RPMI7951 (cell line): Measurements from ENCODE around the gene RNF157. TPM values are rescaled to one million over a fixed set of nuclear protein-coding genes. Genes with fewer than 3 reads are reported as not detected.
A peak's percentile ranks its signal among the peaks of the same experiment; 100 is the strongest.

Source experiments
- DNase-seq: peaks from one replicate; pipeline ENCODE4 v3.0.0-alpha.2; 2012; ENCODE audit warnings: low read depth
- total RNA-seq: library from RNA; depleted of rRNA; stranded (reverse); fragments of >200 nt; shearing (Covaris generic); gene quantifications from 2 replicates; pipeline ENCODE4 v1.2.3, GENCODE V29; 2014

The RNF157 gene
- total RNA-seq, 1 experiment from 2014 or later: 5.8 TPM

GRCh38 chr17:76157759-76158158, 82.5 kb downstream of the RNF157 start:
- no peak for DNase-seq

- DNase-seq: no peak
Observed at GRCh38 chr17:76156662-76156991, 83.7 kb downstream of the RNF157 start.

DNA sequence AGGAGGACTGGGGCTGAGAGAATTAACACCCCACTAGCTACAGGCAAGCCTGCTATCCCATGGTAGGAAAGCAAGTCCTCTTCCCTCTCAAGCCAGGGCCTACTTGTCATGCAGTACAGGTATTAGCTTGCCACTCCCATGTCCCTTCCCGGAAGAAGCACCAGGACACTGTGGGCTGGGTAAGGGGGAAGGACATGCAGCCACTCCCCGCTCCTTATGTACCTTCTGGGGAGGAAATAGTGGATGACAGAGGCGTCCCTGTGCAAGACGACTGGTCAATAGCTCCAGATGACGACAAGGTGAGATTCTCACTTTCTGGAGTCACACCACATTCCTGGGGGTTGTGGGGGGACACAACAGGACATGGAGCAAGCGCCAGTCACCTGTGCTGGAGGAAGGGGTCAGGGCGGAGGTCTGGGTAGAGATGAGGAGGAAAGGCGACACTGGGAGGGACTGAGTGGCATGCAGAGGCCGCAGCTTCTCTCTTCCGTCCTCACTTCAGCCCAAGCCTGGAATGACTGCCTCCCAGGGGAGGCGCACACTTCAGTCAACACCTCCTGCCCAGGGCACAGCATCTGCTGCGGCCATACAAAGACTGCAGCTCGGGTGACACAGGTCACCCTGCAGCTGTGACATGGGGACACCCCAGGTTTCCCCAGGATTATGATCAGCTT, 84.2 kb downstream of the RNF157 start:
- no peak for DNase-seq

DNA sequence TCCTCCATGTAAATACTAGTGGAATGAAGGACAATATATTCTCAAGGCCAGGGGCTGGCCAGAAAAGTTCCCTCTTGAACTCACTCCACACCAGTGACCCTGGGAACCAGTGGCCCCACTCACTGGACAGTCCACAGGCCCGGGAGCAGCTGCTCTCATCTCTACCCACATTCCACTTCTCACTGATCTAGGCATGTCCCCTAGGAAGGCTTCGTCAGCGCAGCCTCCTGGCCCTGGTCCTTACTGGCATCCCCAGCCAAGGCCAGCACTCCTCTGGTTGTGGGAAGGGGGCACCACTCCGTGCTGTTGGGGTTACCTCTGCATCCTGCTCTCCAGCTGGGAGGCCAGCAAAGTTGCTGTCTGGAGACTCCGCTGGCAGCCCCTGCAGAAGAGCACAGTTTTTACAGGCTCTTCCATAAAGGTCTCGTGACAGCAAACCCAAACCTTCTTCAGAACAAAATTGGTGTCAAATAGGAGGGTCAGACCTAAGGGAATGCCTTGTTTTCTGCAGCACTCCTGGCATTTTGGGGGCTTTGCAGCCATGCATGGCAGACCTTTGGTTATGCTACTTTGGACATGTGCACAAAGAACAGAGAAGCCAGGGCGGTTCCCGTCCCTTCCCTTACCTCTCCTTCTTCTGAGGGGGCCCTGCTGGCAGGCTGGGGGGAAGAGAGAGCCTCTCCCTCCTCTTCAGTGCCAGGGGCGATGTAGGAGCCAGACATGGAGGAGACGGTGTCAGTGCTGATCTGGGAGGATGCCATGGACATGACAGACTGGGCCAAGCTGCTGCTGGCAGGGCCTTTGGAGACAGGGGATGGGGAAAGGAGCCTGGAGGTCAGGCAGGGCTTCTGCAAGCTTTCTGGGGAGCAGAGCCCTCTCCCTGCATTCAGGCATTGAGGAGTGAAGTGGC, 85.1 kb downstream of the RNF157 start:
- no peak for DNase-seq

GRCh38 chr17:76154292-76154691, 86.0 kb downstream of the RNF157 start:
- no peak for DNase-seq

- DNase-seq: no peak
Observed at GRCh38 chr17:76153640-76154039, 86.7 kb downstream of the RNF157 start.

DNA sequence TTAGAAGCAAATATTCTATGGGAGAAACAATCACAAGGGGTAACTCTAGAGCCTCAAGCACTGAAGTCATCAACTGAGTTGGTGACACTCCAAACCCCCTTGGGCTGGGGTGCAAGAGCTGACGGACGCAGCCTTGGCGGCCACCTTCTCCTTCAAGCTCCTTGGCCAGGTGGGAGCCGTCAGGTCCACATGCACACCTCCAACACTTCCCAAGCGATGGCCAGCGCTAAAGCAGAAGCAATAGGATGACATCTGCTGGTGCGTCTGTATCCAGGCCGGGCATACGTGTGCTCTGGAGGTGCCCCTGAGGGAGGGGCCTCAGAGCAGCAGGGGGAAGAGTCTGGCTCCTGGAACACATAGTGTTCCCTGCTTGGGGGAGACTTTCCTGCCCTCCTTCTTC, 87.1 kb downstream of the RNF157 start:
- DNase-seq: no peak

DNA sequence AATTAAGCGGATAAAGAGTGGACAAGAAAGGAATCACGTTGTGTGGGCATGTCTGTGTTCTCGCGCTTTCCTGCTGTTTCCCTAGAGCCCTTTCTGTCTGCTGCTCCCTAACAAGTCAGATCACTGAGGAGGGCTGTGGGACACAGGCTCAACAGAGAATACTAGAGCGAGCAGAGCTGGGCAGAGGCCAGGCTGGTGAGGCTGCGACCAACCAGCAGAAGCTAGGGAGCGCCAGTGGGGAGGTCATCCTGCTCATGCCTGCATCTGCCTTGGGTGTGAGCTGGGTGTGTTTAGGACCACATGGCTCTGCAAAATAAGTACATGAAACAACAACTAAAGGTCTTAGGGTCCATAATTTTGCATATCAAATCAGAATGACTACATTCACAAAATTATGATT, 87.7 kb downstream of the RNF157 start:
- DNase-seq: no peak

- no peak for DNase-seq
Observed at GRCh38 chr17:76151896-76152454, 88.3 kb downstream of the RNF157 start.

GRCh38 chr17:76150712-76151622, 89.3 kb downstream of the RNF157 start:
- no peak for DNase-seq

DNA sequence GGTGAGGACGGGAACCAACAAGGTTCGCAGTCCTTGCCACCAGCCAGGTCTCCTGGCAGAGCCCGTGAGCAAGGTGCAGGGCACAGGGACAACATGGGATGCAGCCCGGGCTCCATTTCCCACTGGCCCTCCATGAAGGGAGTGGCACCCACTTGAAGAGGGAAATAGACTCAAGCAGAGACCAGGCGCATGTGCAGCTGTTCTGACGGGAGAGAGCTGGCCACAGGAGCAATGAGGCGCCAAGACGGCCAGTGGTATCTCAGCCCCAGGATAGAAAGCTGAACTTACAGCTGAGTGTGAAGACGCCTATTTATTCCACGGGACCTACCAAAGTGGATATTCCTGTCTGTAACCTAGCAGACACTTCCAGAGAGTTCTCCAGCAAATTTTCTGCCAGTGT, 91.1 kb downstream of the RNF157 start:
- no peak for DNase-seq

GRCh38 chr17:76148015-76148326, 92.3 kb downstream of the RNF157 start:
- DNase-seq: no peak

- DNase-seq: peak; percentile 22
Observed at GRCh38 chr17:76147211-76148014, 92.9 kb downstream of the RNF157 start.

- no peak for DNase-seq
Observed at GRCh38 chr17:76146053-76146851, 94.0 kb downstream of the RNF157 start.

GRCh38 chr17:76145231-76146052, 94.9 kb downstream of the RNF157 start:
- DNase-seq: no peak

- no peak for DNase-seq
Observed at GRCh38 chr17:76142585-76143041, 97.7 kb downstream of the RNF157 start.

GRCh38 chr17:76142039-76142584, 98.2 kb downstream of the RNF157 start:
- DNase-seq: no peak

- peak; percentile 78 for DNase-seq
Observed at GRCh38 chr17:76141212-76142038, 98.9 kb downstream of the RNF157 start, which contains the start of gene FOXJ1. Gene FOXJ1, minus strand, starts transcription at chr17:76141245. Its CDS starts 850 bp downstream, at chr17:76140395.
